Mesothelial cell of epicardium (in vitro differentiated cells): ENCODE data around the gene CDH10. TPM values are rescaled to one million over a fixed set of nuclear protein-coding genes. Genes with fewer than 3 reads are reported as not detected.

Experiments used
- DNase-seq, 2 experiments: peaks; one replicate each; pipeline ENCODE4 v3.0.0; 2021; ENCODE audit warnings: low spot score in 2 of 2; ENCODE audit not compliant: unreplicated experiment in 2 of 2
- H3K27ac Mint-ChIP-seq: 2 replicates; pipeline ENCODE4 v1.8.0; 2021; ENCODE audit warnings: mixed read lengths
- H3K27me3 Mint-ChIP-seq: 2 replicates; pipeline ENCODE4 v1.8.0; 2021; ENCODE audit warnings: low read depth, mixed read lengths
- H3K36me3 Mint-ChIP-seq: 2 replicates; pipeline ENCODE4 v1.8.0; 2021; ENCODE audit warnings: mixed read lengths
- H3K4me1 Mint-ChIP-seq: 2 replicates; pipeline ENCODE4 v1.8.0; 2021; ENCODE audit warnings: mixed read lengths
- H3K4me3 Mint-ChIP-seq: 2 replicates; pipeline ENCODE4 v1.8.0; 2021; ENCODE audit warnings: mild to moderate bottlenecking, moderate library complexity, mixed read lengths
- H3K9me3 Mint-ChIP-seq: 2 replicates; pipeline ENCODE4 v1.8.0; 2021; ENCODE audit warnings: mixed read lengths
- total RNA-seq: library from RNA; stranded (reverse); gene quantifications from 3 replicates; pipeline ENCODE4 v1.2.1, GENCODE V29; 2021
- TF ChIP-seq, protein P1 (sequence below): fragments of 200-600 bp; sonication (generic); IDR thresholded peaks from one replicate; pipeline ENCODE4 v1.5.0; 2021; ENCODE audit warnings: antibody characterized with exemption; ENCODE audit not compliant: unreplicated experiment

CDH10 gene
- total RNA-seq, 1 donor from 2014 or later: 25.4 TPM

GRCh38 chr5:24510523-24510988, 134.2 kb downstream of the CDH10 start:
- Mint-ChIP-seq H3K4me3 (no peak overlapping the region), H3K4me1 (no peaks in the 10 kb centered on the region), H3K27me3 (no peaks in the 10 kb centered on the region), H3K27ac (no peak overlapping the region), H3K9me3 (peaks cover 1% of the 10 kb centered on the region), H3K36me3 (peaks cover 16% of the 10 kb centered on the region)
- no peak for DNase-seq
- TF ChIP-seq, protein P1, sequence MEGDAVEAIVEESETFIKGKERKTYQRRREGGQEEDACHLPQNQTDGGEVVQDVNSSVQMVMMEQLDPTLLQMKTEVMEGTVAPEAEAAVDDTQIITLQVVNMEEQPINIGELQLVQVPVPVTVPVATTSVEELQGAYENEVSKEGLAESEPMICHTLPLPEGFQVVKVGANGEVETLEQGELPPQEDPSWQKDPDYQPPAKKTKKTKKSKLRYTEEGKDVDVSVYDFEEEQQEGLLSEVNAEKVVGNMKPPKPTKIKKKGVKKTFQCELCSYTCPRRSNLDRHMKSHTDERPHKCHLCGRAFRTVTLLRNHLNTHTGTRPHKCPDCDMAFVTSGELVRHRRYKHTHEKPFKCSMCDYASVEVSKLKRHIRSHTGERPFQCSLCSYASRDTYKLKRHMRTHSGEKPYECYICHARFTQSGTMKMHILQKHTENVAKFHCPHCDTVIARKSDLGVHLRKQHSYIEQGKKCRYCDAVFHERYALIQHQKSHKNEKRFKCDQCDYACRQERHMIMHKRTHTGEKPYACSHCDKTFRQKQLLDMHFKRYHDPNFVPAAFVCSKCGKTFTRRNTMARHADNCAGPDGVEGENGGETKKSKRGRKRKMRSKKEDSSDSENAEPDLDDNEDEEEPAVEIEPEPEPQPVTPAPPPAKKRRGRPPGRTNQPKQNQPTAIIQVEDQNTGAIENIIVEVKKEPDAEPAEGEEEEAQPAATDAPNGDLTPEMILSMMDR: no peak

- Mint-ChIP-seq H3K4me3 (no peak overlapping the region), H3K27ac (no peak overlapping the region), H3K9me3 (no peaks in the 10 kb centered on the region), H3K36me3 (peaks cover 20% of the 10 kb centered on the region), H3K27me3 (no peaks in the 10 kb centered on the region), H3K4me1 (no peaks in the 10 kb centered on the region)
- TF ChIP-seq, protein P1: no peak
- DNase-seq: no peak
Observed at GRCh38 chr5:24509943-24510342, 134.8 kb downstream of the CDH10 start.

DNA sequence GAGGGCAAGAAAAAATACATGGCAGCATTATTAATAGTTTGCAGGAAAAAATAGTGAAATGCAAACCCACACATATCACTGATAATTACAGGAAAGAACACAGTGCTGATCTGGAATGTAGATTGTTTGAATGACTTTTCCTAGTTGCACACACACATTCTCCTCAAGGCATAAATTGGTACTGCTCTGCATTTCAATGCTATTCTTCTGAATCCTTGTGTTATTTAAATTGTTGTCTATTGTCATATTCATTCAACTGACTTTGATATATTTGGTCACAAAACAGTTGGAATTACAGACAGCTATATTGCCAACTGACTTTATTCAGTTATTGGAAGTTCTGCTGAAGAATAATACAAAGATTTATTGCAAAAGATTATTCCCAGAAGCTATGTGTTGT, 139.5 kb downstream of the CDH10 start:
- DNase-seq: no peak
- H3K27ac Mint-ChIP-seq: no peak overlapping the region
- no peaks in the 10 kb centered on the region for H3K27me3 Mint-ChIP-seq
- H3K36me3 Mint-ChIP-seq: peaks cover 25% of the 10 kb centered on the region
- no peak overlapping the region for H3K4me3 Mint-ChIP-seq
- H3K9me3 Mint-ChIP-seq: peaks cover 5% of the 10 kb centered on the region
- TF ChIP-seq, protein P1: no peak
- H3K4me1 Mint-ChIP-seq: no peaks in the 10 kb centered on the region

- H3K36me3 Mint-ChIP-seq: peaks cover 11% of the 10 kb centered on the region
- no peaks in the 10 kb centered on the region for H3K27me3 Mint-ChIP-seq
- peaks cover 5% of the 10 kb centered on the region for H3K9me3 Mint-ChIP-seq
- peaks cover 8% of the 10 kb centered on the region for H3K4me1 Mint-ChIP-seq
- TF ChIP-seq, protein P1: no peak
- H3K27ac Mint-ChIP-seq: peak overlapping the region; percentile 9
- no peak overlapping the region for H3K4me3 Mint-ChIP-seq
- DNase-seq: no peak
Observed at GRCh38 chr5:24497591-24498157, 147.1 kb downstream of the CDH10 start.

- TF ChIP-seq, protein P1: no peak
- H3K4me1 Mint-ChIP-seq: peaks cover 8% of the 10 kb centered on the region
- no peak for DNase-seq
- H3K27ac Mint-ChIP-seq: no peak overlapping the region
- peaks cover under 1% of the 10 kb centered on the region for H3K9me3 Mint-ChIP-seq
- H3K4me3 Mint-ChIP-seq: no peak overlapping the region
- H3K36me3 Mint-ChIP-seq: peaks cover 6% of the 10 kb centered on the region
- H3K27me3 Mint-ChIP-seq: no peaks in the 10 kb centered on the region
Observed at GRCh38 chr5:24497145-24497544, 147.6 kb downstream of the CDH10 start.
